Measurements from ENCODE around the gene TAX1BP3.
"Not testable (repeated sequence)": the region's sequence is repeated elsewhere in the genome, so short reads cannot be mapped to it uniquely, and the experiment has no call there.

TAX1BP3 gene, protein sequence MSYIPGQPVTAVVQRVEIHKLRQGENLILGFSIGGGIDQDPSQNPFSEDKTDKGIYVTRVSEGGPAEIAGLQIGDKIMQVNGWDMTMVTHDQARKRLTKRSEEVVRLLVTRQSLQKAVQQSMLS

GRCh38 chr17:3668279-3669084 lies at the start of gene TAX1BP3, which contains the start of gene EMC6:
TSS of gene TAX1BP3 (minus strand) at chr17:3668578. CDS start at chr17:3668526, 52 bp downstream.
TSS of gene EMC6 (plus strand) at chr17:3668812. CDS start at chr17:3669147, 335 bp downstream.
- peak; percentile 94 for DNase-seq

DNA sequence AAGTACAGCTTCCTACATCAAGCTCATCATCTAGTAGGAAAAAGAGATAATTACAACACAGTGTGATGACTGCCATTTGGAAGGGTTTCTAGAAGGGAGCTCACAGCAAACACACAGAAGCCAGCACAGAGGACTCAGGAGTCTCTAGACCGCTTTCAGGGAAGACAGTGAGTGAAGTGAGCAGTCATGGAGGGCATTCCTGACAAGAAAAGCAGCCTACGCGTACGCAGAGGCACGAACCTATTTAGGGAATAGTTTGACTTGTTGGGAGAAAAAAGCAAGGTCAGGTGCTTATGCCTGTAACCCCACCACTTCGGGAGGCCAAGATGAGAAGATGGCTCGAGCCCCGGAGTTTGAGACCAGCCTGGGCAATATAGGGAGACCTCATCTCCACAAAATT lies 46.9 kb upstream of the TAX1BP3 start:
- no peak for DNase-seq

DNA sequence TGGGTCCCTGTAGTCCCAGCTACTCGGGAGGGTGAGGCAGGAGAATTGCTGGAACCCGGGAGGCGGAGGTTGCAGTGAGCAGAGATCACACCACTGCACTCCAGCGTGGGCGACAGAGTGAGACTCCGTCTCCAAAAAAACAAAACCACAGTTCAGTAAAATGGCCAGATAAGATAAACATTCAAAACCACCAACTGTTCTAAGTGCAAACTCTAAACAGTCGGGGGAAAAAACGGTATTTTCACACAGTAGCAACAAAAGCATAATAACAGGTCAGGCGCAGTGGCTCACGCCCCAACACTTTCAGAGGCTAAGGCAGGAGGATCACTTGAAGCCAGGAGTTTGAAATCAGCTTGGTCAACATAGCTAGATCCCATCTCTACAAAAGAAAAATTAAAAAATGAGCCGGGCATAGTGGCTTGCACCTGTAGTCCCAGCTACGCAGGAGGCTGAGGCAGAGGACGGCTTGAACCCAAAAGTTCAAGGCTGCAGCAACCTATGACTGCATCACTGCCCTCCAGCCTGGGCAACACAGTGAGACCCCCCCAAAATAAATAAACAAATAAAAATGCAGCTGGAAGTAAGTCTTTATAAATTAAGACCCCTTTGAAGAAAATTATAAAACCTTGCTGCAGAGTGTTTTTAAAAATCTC lies 44.6 kb upstream of the TAX1BP3 start:
- no peak for DNase-seq

DNA sequence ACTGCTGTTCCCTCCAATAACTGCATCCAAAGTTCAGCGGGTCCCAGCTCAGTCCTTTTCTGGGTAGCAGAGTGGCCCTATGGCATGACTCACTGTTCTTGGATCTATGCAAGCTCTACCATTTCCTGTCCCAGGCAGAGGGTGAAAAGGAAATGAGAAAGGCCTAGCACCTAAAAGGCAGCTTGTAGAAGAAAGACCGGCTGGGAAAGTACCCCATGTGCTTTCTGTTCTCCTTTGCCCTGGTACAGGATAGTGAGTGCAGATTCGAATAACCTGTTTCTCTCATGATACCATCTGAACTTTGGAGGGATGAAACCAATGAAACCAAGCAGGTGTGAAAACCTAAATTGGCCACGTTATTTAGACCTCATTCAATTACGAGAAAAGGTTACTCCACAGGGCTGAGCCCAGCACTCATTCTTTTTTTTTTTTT lies 42.6 kb upstream of the TAX1BP3 start:
- peak; percentile 94 for DNase-seq

- no peak for DNase-seq
Observed at GRCh38 chr17:3708366-3708765, 40.0 kb upstream of the TAX1BP3 start.

DNA sequence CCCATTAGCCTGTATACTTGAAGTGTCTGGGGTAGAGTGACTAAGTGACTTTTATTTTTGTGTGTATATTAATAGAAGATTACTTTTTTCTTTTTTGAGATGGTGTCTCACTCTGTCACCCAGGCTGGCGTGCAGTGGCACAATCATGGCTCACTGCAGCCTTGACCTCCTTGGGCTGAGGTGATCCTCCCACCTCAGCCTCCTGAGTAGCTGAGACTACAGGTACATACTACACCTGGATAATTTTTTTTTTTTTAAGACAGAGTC lies 37.3 kb upstream of the TAX1BP3 start:
- DNase-seq: not testable (repeated sequence)

GRCh38 chr17:3704931-3705717 lies 36.7 kb upstream of the TAX1BP3 start:
- DNase-seq: no peak

- not testable (repeated sequence) for DNase-seq
Observed at GRCh38 chr17:3702041-3702539, 33.7 kb upstream of the TAX1BP3 start.

DNA sequence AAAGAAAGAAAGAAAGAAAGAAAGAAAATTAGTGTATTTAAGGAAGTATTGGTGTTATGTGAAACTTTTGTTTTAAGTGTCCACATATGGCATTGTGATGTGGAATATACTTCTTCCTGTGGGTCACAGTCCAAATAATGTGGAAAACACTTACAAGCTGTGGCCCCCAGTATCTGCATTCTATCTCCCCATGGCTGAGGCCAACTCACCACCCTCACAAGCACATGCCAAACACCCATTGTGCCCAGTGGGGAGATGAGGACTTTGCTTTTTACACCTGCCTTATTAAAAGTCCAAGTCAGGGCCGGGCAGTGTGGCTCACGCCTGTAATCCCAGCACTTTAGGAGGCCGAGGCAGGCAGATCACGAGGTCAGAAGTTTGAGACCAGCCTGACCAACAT lies 31.6 kb upstream of the TAX1BP3 start:
- no peak for DNase-seq

DNA sequence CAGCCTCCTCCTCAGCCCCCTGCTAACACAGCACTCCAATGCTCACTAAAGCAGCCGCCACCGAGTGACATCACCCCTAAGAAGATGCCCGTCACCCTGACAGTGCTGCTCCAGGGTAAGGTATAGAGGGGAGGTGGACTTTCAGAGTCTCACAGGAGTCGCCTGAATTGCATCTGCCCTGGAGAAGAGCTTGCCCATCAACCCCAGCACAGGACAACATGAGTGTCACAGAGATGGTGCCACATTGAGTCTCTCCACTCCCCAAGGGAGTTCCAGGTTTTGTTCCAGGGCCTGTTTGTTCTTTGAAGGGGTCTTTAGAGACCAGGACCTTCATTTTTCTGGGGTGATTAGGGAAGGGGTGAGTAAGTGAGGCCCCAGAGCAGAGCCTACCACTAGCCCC lies 29.8 kb upstream of the TAX1BP3 start:
- no peak for DNase-seq

DNA sequence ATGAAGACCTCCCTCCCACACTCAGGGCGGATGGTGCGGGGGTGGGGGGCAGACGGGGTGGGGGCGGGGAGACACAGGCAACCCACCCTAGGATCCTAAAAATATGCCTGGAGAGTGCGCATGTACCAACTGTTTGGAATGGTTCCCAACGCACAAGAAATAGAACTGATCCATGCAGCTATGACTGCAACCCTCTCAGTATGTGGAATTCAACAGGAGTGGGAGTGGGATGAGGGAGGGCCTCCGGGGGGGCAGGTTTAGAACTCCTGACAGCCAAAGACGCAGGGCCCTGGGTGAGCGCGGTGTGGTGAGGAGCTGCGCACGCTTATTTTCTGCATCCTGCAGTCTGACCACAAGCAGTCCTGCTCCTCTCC lies 28.7 kb upstream of the TAX1BP3 start:
- DNase-seq: no peak

GRCh38 chr17:3695723-3696411 lies 27.5 kb upstream of the TAX1BP3 start, which contains the start of gene P2RX5:
TSS of gene P2RX5 (minus strand) at chr17:3696155. CDS start at chr17:3696005, 150 bp downstream.
- DNase-seq: peak; percentile 36

- no peak for DNase-seq
Observed at GRCh38 chr17:3695129-3695722, 26.8 kb upstream of the TAX1BP3 start.

DNA sequence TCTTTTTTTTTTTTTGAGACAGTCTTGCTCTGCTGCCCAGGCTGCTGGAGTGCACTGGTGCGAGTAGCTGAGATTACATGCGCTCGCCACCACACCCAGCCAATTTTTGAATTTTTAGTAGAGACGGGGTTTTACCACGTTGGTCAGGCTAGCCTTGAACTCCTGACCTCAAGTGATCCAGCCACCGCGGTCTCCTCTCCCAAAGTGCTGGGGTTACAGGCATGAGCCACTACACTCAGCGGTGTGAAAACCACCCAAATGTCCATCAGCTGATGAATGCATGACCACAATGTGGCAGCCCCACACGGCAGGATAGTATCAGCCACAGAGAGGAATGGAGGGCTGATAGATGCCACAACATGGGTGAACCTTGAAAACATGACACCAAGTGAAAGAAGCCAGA lies 25.5 kb upstream of the TAX1BP3 start:
- peak; percentile 58 for DNase-seq

DNA sequence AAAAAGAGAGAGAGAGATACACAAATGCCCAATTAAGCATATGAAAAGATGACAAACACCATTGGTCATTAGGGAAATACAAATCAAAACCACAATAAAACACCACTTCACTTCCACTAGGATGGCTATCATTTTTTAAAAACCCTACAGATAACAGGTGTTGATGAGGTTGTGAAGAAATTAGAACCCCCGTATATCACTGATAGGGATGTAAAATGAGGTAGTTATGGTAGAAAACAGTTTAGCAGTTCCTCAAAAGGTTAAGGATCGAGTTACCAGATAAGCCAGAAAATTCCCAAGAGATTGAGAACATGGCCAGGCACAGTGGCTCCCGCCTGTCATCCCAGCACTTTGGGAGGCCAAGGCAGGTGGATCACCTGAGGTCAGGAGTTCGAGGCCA lies 24.8 kb upstream of the TAX1BP3 start:
- DNase-seq: no peak

GRCh38 chr17:3692346-3692745 lies 24.0 kb upstream of the TAX1BP3 start:
- no peak for DNase-seq

DNA sequence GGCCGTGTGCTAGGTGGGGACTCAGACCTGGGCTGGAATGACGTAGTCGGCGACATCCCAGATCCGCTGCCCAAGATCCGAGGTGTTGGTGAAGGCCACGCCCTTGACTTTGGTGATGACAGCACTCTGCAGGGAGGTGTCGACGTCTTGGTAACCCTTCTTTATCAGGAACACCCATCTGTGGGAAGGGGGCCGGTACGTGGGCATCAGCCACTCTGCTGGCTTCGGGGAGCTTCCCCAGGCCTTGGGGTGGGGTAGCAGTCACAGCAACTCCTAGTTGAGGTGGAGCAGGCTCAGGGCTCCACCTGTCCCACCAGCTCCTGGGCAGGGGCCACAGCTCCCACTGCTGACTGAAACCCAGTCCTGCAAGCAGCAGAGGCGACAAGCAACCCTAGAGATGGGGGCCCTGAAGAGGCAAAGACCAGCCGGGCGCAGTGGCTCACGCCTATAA lies 23.3 kb upstream of the TAX1BP3 start:
- no peak for DNase-seq

DNA sequence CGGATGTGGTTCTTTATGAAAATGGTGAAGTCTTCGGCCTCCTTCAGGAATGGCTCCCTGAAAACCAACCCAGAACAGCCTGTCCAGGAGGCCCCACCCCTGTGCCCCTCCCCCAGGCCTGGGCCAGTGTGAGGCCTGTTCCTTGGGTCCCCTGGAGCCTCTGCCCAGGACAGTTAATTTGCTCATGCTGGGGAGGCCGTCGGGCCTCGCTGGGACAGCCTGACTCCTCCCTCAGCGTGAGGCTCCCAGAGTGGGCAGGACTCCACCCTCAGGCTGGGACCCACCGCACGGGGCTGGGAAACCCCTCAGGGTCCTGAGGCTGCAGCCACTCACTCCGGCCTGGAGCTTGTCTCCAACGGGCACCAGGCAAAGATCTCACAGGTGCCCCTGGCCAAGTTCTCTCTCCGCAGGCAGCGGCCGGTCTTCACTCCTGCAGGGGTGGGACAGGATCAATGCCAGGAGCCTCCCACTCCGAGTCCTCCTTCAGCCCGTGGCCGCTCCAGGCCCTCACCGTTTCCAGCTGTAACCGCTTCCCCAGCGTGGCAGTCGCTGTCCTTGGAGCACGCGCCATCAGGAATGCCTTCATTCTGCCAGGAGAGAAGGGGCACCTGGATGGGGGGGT lies 21.8 kb upstream of the TAX1BP3 start:
- DNase-seq: no peak

- no peak for DNase-seq
Observed at GRCh38 chr17:3689262-3690093, 21.1 kb upstream of the TAX1BP3 start.

DNA sequence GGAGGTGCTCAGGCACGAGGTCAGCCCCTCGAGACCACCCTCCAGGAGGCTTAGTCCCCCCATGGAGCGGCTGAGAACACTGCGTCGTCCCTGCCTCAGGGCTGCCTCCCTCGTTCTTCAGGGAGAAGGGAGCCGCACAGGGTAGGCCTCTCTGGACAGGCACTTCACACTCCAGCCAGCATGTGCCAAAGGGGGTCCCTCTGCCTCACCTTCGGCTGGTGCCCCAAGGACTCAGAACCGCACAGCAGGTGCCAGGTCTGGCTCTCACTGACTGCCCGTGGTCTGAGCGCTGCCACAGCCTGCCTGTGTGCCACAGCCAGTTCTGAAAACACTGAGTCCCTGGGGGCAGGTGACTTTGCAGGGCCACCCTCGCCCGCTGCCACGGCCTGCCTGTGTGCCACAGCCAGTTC lies 20.5 kb upstream of the TAX1BP3 start:
- DNase-seq: no peak

Measured in MV-4-11 (cell line).